Measurements from ENCODE around the gene SLC25A23.
A peak's percentile ranks its signal among the peaks of the same experiment; 100 is the strongest.
"Not testable (repeated sequence)": the region's sequence is repeated elsewhere in the genome, so short reads cannot be mapped to it uniquely, and the experiment has no call there.

The SLC25A23 gene

GRCh38 chr19:6402058-6402457, 57.5 kb downstream of the SLC25A23 start:
- no peak for DNase-seq (ENCODE audit: low read depth)

GRCh38 chr19:6400062-6400944, 59.3 kb downstream of the SLC25A23 start:
- not testable (repeated sequence) for DNase-seq (ENCODE audit: low read depth)

- no peak for DNase-seq (ENCODE audit: low read depth)
These were observed 63.3 kb downstream of the SLC25A23 start for GRCh38 chr19:6396305-6396704.

GRCh38 chr19:6394831-6395230, 64.8 kb downstream of the SLC25A23 start:
- DNase-seq (ENCODE audit: low read depth): no peak

GRCh38 chr19:6393983-6394412, 65.6 kb downstream of the SLC25A23 start:
- DNase-seq (ENCODE audit: low read depth): peak; percentile 62

- DNase-seq (ENCODE audit: low read depth): peak; percentile 90
These were observed 66.3 kb downstream of the SLC25A23 start, which contains the start of gene GTF2F1 for GRCh38 chr19:6393074-6393982. Gene GTF2F1 (minus strand): TSS chr19:6393164. CDS start chr19:6392995, 169 bp downstream.

- no peak for DNase-seq (ENCODE audit: low read depth)
These were observed 67.1 kb downstream of the SLC25A23 start for GRCh38 chr19:6392221-6393073.
